GM20000 (cell line): ENCODE measurements around the gene DPP3.

ENCODE experiments used
- DNase-seq: peaks from one replicate; pipeline ENCODE4 v3.0.0; 2012; ENCODE audit warnings: low spot score
- CTCF ChIP-seq: IDR thresholded peaks from 2 replicates; pipeline ENCODE4 v1.5.1; 2012; ENCODE audit warnings: mild to moderate bottlenecking, control low read depth; ENCODE audit errors: extremely low read depth, missing control alignments

DPP3 gene

GRCh38 chr11:66447012-66447411, 33.2 kb upstream of the DPP3 start:
- DNase-seq, result no peak
- no peak for TF ChIP-seq CTCF

DNA sequence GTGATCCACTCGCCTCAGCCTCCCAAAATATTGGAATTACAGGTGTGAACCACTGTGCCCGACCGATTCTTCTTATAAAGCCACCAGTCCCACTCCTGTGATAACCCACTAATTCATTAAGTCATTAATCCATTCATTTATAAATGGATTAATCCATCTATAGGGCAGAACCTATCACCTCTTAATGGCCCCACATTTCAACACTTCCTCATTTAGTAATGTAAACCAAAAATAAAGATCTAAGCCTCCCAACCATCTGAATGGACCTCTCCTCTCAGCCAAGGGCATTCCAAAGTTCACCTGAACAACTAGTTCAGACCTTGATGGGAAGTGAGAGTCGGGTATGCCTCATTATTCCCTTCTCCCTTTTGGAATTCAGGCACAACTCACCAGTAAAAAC, 31.7 kb upstream of the DPP3 start:
- TF ChIP-seq CTCF, result no peak
- no peak for DNase-seq

GRCh38 chr11:66450560-66450959, 29.7 kb upstream of the DPP3 start:
- TF ChIP-seq CTCF, result no peak
- no peak for DNase-seq

DNA sequence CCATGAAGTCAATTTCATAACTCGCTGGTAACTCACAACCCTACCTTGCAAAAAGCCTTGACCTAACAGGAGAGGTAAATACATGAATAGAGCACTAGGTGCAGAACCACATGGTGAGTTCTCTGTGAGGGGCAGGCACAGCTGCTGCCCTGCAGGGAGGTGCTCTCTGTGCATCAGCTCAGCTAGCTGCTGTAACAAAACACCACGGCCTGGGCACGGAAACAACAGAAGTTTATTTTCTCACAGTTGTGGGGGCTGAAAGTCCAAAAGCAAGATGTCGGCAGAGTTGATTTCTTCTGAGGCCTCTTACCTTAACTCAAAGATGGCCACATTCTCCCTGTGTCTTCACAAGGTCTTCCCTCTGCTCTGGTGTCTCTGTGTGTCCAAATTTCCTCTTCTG, 28.6 kb upstream of the DPP3 start:
- no peak for TF ChIP-seq CTCF
- no peak for DNase-seq

DNA sequence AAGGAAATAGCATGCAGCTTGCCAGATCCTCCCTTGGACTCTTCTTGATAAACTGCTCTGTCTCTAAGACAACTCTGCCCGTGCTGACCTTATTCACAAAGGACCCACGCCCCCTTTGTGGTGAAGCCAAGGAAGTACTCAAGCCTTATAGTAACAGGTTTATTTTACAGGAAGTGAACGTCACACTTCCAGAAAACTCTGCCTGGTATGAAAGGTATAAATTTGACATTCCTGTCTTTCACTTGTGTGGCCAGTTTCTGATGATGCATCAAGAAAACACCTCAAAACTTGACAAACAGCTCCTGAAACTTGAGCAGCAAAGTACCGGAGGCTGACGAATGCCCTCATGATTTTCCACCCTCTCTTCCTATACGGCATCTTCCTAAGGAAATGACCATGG, 26.0 kb upstream of the DPP3 start:
- DNase-seq, result no peak
- TF ChIP-seq CTCF, result no peak

DNA sequence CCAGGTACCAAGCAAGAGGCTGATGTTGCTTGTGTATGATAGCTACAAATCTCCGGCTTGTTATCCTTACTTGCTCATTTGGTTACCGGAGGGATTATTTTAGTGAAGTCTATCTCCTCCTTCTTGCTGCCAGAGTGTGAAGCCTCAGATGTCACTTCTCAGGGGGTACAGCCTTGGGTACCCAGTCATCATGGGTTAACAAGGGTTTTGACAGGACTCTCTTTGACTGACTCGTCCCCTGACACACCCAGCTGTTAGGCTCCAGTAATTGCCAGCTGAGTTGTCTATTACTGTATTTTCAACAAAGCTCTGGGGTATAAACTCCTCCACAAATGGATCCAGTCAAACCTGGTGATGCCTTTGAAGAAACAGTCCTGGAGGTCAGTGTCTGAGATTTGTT, 25.4 kb upstream of the DPP3 start:
- no peak for TF ChIP-seq CTCF
- no peak for DNase-seq

DNA sequence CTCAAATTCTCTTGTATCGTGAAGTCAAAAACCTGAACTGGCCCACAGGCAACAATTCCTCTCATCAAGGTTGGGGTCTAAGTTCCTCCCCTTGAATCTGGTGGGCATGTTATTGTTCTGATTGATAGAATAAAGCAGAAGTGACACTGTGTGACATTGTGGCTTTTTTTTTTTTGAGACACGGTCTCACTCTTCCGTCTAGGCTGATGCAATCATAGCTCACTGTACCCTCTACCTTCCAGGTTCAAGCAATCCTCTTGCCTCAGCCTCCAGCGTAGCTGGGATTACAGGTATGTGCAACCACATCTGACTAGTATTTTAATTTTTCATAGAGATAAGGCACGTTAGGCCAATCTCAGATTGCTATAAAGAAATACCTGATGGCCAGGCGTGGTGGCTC, 22.4 kb upstream of the DPP3 start:
- DNase-seq, result no peak
- no peak for TF ChIP-seq CTCF
